Heart left ventricle (tissue), 16 donors: ENCODE data around the gene PCSK6. TPM values are rescaled to one million over a fixed set of nuclear protein-coding genes. Genes with fewer than 3 reads are reported as not detected.
A peak's percentile ranks its signal among the peaks of the same experiment; 100 is the strongest.

Experiments
- ATAC-seq, 4 donors: fragments of 200-7000 bp; cut with Tn5 transposase; one replicate each; pipeline ENCODE4 v1.9.1; 2020 to 2022; ENCODE audit warnings: moderate library complexity in 4 of 4, mild to moderate bottlenecking in 3 of 4, moderate number of reproducible peaks in 1 of 4
- DNase-seq, 5 donors: peaks; one replicate each; pipeline ENCODE4 v3.0.0-alpha.2; 2020
- H3K27ac ChIP-seq, 12 donors: fragments of 200-600 bp; sonication (generic) in 4 of 12; one replicate each; pipeline versions ENCODE4 v1.5.0 to v1.8.0; 2016 to 2022; ENCODE audit warnings: mild to moderate bottlenecking in 2 of 12
- H3K27me3 ChIP-seq, 9 donors: fragments of 200-600 bp; sonication (generic) in 2 of 9; one replicate each; pipeline versions ENCODE4 v1.5.1 to v1.8.0; 2016 to 2022; ENCODE audit warnings: mild to moderate bottlenecking in 3 of 9
- H3K36me3 ChIP-seq, 9 donors: fragments of 200-600 bp; sonication (generic) in 2 of 9; one replicate each; pipeline versions ENCODE4 v1.5.0 to v1.8.0; 2018 to 2022; ENCODE audit warnings: mild to moderate bottlenecking in 2 of 9
- H3K4me1 ChIP-seq, 12 donors: fragments of 200-600 bp; sonication (generic) in 4 of 12; one replicate each; pipeline versions ENCODE4 v1.5.0 to v1.8.0; 2016 to 2022; ENCODE audit warnings: mild to moderate bottlenecking in 3 of 12
- H3K4me3 ChIP-seq, 12 donors: fragments of 200-600 bp; sonication (generic) in 4 of 12; one replicate each; pipeline versions ENCODE4 v1.5.0 to v1.8.0; 2017 to 2022; ENCODE audit warnings: mild to moderate bottlenecking in 9 of 12, moderate library complexity in 4 of 12
- H3K9me3 ChIP-seq, 12 donors: fragments of 200-600 bp; sonication (generic) in 4 of 12; one replicate each; pipeline versions ENCODE4 v1.5.0 to v1.8.0; 2016 to 2022; ENCODE audit warnings: mild to moderate bottlenecking in 1 of 12
- CTCF ChIP-seq, 12 donors: fragments of 200-600 bp; sonication (generic) in 4 of 12; IDR thresholded peaks; one replicate each; pipeline versions ENCODE4 v1.5.0 to v1.8.0; 2018 to 2022; ENCODE audit warnings: antibody characterized with exemption in 12 of 12, mild to moderate bottlenecking in 5 of 12
- POLR2A ChIP-seq, 2 donors: fragments of 450-650 bp; IDR thresholded peaks; one replicate each; pipeline ENCODE4 v1.6.1; 2017; ENCODE audit warnings: antibody characterized with exemption in 2 of 2, mild to moderate bottlenecking in 2 of 2, moderate library complexity in 2 of 2
- WGBS, 4 donors: extraction: QIAGEN DNeasy Blood & Tissue Kit in 2 of 4; methylation state at CpG; one replicate each; pipeline versions ENCODE4 v1.1.5 to v1.1.7; 2013 to 2018; 5-methylcytosine and 5-hydroxymethylcytosine counted together
- intact Hi-C, 10 donors: fragments of 100-400 bp; cut with DNase I; formaldehyde crosslinking; loops; one replicate each; pipeline versions ENCODE4 v1.11.1 to v1.14.2; 2022
- polyA plus RNA-seq, 2 donors: library from polyadenylated mRNA; stranded (reverse); fragments of 200-250 nt; gene quantifications; one replicate each; pipeline ENCODE4 v1.2.3, GENCODE V29; 2013
- total RNA-seq, 9 donors: library from RNA; depleted of rRNA in 2 of 9; stranded (reverse); fragments of >200 nt in 2 of 9; fragmentation: NEBNext Ultra II Directional in 3 of 9; extraction: Animal tissue kit (Norgen Biotek cat#: 25700) in 3 of 9; gene quantifications; one replicate each; pipeline versions ENCODE4 v1.1.0 to v1.2.4, GENCODE V29; 2016 to 2023
- donor health status: ischemic (EF 13 %, LVEDD 7.1; RV severe dilation, severe dysfunction).
- donor health status: healthy with polysubstance abuse.
- donor health status: DM: no; HTN: yes; CAD: no.
- donor health status: DM: no; HTN: no; CAD: no.
- donor health status: ischemic (EF 25% LVEDD 6.9; RV normal size, moderate dysfunction).
- donor health status: ischemic (EF 25% LVEDD 5.7; RV mildly dilated, moderate dysfunction).
- donor health status: healthy.
- donor health status: DM: yes; HTN: yes; CAD: no.
- donor health status: ischemic (EF 35%, LVEDD 5.7; RV mildly dilated, moderate dysfunction).
- donor health status: nonischemic (EF 11% LVEDD 7.7; RV severe dilation, severe dysfunction).
- donor health status: DM: yes; HTN: yes; CAD: no.
- donor health status: PGD.
- donor health status: ischemic (EF 29% LVEDD 5.4; RV normal size, mild dysfunction).
- donor health status: nonischemic (EF 23%, LVEDD 6.1; RV moderate dilation, normal function).

Gene PCSK6
- total and polyA plus RNA-seq, 11 donors, result 7.3 to 41.7 (median 22.3) TPM

DNA sequence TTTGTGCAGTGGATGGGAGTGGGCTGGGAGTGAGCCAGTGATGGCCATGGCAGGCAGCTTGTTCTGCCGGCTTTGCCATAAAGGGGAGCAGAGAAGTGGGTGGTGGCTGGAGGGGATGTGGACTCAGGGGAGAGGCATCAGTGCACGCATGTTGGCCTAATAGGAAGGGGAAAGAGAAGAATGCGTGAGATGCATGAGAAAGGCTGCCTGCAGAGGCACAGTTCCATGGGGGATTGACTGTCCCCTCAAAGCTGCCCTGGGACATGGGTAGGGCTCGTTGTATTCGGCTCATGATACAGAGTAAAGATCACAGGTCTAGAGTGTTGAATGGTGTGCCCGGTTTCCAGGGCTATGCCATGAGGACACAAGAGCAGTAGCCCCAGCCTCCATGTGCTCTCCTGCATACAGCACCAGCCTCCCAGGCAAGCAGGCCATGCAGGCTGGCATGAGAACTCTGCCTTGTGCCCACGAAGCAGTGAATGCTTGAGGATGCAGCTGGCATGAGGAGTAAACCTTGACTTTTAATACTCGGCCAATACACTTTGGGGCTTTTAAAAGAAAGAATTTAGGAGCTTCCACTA, 126.4 kb downstream of the PCSK6 start:
- ATAC-seq (no peak), DNase-seq (no peak)
- TF ChIP-seq POLR2A (IDR thresholded peaks at IDR 0.05), result no peak
- Histone ChIP-seq H3K27ac (no peak overlapping the region), H3K36me3 (peaks cover 0 to 12% (median 0%) of the 10 kb centered on the region in 9 donors), H3K4me3 (no peak overlapping the region), H3K9me3 (peaks cover 0 to 10% (median 0%) of the 10 kb centered on the region in 12 donors), H3K27me3 (no peaks in the 10 kb centered on the region), H3K4me1 (peaks cover 0 to 23% (median 6%) of the 10 kb centered on the region in 12 donors)
- intact Hi-C loops, result loop anchor here in 4 of 10 donors (5.0 to 10.0 kb wide), 3 partner anchors 122 to 282 kb away; partner anchors contain the start of gene PCSK6 (in 3 of the 4)
- 81 to 88% (median 88%) methylated on average over 8 of the region's 8 CpGs for WGBS, 4 donors

- TF ChIP-seq CTCF (IDR thresholded peaks at IDR 0.05), result no peak
- TF ChIP-seq POLR2A (IDR thresholded peaks at IDR 0.05), result no peak
- no peak for DNase-seq
- no peaks in the 10 kb centered on the region for H3K27me3 ChIP-seq
- H3K4me1 ChIP-seq, result peaks cover 0 to 22% (median 8%) of the 10 kb centered on the region in 12 donors
- H3K9me3 ChIP-seq, result peaks cover 0 to 10% (median 0%) of the 10 kb centered on the region in 12 donors
- 94 to 99% (median 98%) methylated on average over 6 to 10 of the region's 10 CpGs for WGBS, 4 donors
- no peak overlapping the region for H3K4me3 ChIP-seq
- H3K27ac ChIP-seq, result no peak overlapping the region
- no peak for ATAC-seq
- H3K36me3 ChIP-seq, result peaks cover 0 to 12% (median 0%) of the 10 kb centered on the region in 9 donors
- intact Hi-C loops, result loop anchor here in 4 of 10 donors (5.0 to 10.0 kb wide), 3 partner anchors 122 to 282 kb away; partner anchors contain the start of gene PCSK6 (in 3 of the 4)
These were observed 127.1 kb downstream of the PCSK6 start for GRCh38 chr15:101362359-101362758.

DNA sequence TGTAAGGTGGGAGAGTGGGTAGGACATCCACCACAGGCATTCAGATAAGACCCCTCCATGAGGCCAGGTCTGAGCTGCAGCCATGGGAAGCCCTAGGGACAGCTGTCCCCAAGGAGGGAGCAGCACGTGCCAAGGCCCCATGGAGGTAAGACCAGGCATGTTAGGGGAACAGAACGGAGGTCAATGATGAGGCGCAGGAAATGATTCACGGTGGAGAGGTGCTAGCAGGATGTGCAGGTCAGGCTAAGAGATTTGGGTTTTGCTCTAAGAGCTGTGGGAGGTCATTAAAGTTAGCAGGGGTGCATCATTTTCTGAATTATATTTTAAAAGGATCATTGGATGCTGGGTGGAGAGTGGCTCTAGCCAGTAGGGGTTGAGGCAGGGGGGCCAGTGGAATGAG, 128.1 kb downstream of the PCSK6 start:
- intact Hi-C loops, result loop anchor here in 4 of 10 donors (5.0 to 10.0 kb wide), 3 partner anchors 123 to 283 kb away; partner anchors contain the start of gene PCSK6 (in 3 of the 4)
- no peak for DNase-seq
- Histone ChIP-seq H3K4me1 (peaks cover 0 to 27% (median 7%) of the 10 kb centered on the region in 12 donors), H3K27me3 (no peaks in the 10 kb centered on the region), H3K4me3 (no peak overlapping the region), H3K9me3 (peaks cover 0 to 10% (median 0%) of the 10 kb centered on the region in 12 donors), H3K27ac (no peak overlapping the region), H3K36me3 (peaks cover 0 to 12% (median 0%) of the 10 kb centered on the region in 9 donors)
- WGBS, 4 donors, result 69 to 84% (median 74%) methylated on average over 4 of the region's 4 CpGs
- ATAC-seq, result no peak
- TF ChIP-seq CTCF (IDR thresholded peaks at IDR 0.05), result no peak
- TF ChIP-seq POLR2A (IDR thresholded peaks at IDR 0.05), result no peak

DNA sequence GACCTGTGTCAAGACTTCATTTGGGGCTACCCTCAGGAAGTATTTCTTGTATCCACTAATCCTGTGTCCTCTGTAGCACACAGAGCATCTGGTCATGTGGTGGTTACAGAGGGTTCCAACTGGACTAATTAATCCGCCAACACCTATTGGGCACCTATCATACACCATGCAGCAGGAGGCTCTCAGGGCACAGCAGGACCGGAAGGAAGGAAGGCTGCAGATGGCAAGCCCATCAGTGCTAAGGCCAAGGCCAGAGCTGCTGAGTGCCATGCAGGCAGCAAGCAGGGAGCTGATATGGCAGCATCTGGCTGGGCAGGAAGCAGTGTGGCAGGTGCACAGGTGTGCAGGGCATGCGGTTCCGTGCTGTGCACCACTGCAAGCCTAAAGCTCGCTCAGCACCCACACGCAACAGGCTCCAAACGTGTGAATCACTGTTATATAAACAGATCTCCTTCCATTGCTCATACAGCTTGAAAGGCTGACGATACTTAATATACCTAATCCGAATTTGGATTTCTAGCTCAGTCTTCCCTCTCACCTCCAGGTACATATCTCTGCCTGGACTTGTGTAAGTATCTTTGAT, 130.1 kb downstream of the PCSK6 start:
- peak overlapping the region in 6 of 12 donors; percentile 24 to 76 (median 54) for H3K27ac ChIP-seq
- H3K9me3 ChIP-seq, result no peaks in the 10 kb centered on the region
- H3K36me3 ChIP-seq, result no peaks in the 10 kb centered on the region
- 81 to 87% (median 85%) methylated on average over 9 of the region's 9 CpGs for WGBS, 4 donors
- ATAC-seq (peak; percentile 1 to 21 (median 3)), DNase-seq (no peak)
- TF ChIP-seq POLR2A (IDR thresholded peaks at IDR 0.05), result no peak
- no peak for TF ChIP-seq CTCF (IDR thresholded peaks at IDR 0.05)
- H3K4me3 ChIP-seq, result no peak overlapping the region
- H3K4me1 ChIP-seq, result peaks cover 0 to 27% (median 7%) of the 10 kb centered on the region in 12 donors
- H3K27me3 ChIP-seq, result no peaks in the 10 kb centered on the region
- intact Hi-C loops, result loop anchor here in 3 of 10 donors (1.0 to 5.0 kb wide), 3 partner anchors 9 to 218 kb away; no protein-coding TSS in a partner anchor
